PFSK-1 (cell line): Measurements from ENCODE around the gene SLC4A8.

Experiments used
- FOXP2 ChIP-seq: optimal IDR thresholded peaks from 2 replicates; pipeline ENCODE3; 2011; ENCODE audit warnings: borderline replicate concordance, control low read depth, inconsistent platforms; ENCODE audit not compliant: insufficient read depth; ENCODE audit errors: extremely low read length, extremely low read depth
- POLR2AphosphoS5 ChIP-seq: IDR thresholded peaks from 2 replicates; pipeline ENCODE4 v1.6.1; 2012; ENCODE audit warnings: low read depth, mild to moderate bottlenecking, control low read depth, low read length, moderate library complexity
- SIN3A ChIP-seq: IDR thresholded peaks from 2 replicates; pipeline ENCODE4 v1.6.1; 2012; ENCODE audit warnings: mild to moderate bottlenecking, low read length, moderate library complexity, borderline replicate concordance; ENCODE audit not compliant: insufficient read depth
- TAF1 ChIP-seq: IDR thresholded peaks from 2 replicates; pipeline ENCODE4 v1.6.1; 2012; ENCODE audit warnings: low read length, control low read depth, borderline replicate concordance; ENCODE audit not compliant: insufficient read depth
- TF ChIP-seq, protein P1 (sequence below), 2 experiments: IDR thresholded peaks; 2 replicates each; pipeline versions ENCODE4 v1.6.1 to v1.8.0; 2011 to 2012; ENCODE audit warnings: low read depth in 2 of 2, low read length in 2 of 2, control low read depth in 1 of 2, inconsistent platforms in 1 of 2, mild to moderate bottlenecking in 1 of 2, moderate library complexity in 1 of 2; ENCODE audit not compliant: insufficient read depth in 1 of 2

GRCh38 chr12:51465491-51465890 lies 40.9 kb downstream of the SLC4A8 start:
- TF ChIP-seq TAF1 (no peak), SIN3A (no peak), POLR2AphosphoS5 (no peak), FOXP2 (no peak)
- TF ChIP-seq, protein P1, sequence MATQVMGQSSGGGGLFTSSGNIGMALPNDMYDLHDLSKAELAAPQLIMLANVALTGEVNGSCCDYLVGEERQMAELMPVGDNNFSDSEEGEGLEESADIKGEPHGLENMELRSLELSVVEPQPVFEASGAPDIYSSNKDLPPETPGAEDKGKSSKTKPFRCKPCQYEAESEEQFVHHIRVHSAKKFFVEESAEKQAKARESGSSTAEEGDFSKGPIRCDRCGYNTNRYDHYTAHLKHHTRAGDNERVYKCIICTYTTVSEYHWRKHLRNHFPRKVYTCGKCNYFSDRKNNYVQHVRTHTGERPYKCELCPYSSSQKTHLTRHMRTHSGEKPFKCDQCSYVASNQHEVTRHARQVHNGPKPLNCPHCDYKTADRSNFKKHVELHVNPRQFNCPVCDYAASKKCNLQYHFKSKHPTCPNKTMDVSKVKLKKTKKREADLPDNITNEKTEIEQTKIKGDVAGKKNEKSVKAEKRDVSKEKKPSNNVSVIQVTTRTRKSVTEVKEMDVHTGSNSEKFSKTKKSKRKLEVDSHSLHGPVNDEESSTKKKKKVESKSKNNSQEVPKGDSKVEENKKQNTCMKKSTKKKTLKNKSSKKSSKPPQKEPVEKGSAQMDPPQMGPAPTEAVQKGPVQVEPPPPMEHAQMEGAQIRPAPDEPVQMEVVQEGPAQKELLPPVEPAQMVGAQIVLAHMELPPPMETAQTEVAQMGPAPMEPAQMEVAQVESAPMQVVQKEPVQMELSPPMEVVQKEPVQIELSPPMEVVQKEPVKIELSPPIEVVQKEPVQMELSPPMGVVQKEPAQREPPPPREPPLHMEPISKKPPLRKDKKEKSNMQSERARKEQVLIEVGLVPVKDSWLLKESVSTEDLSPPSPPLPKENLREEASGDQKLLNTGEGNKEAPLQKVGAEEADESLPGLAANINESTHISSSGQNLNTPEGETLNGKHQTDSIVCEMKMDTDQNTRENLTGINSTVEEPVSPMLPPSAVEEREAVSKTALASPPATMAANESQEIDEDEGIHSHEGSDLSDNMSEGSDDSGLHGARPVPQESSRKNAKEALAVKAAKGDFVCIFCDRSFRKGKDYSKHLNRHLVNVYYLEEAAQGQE (IDR thresholded peaks at IDR 0.05; ENCODE audit: insufficient read depth in 1 of 2, low read depth in 2 of 2, low read length in 2 of 2) = no peak
